Measurements from ENCODE around the gene ANKRD23.

ANKRD23 gene

GRCh38 chr2:96792772-96793749 is 50.8 kb downstream of the ANKRD23 start:
- DNase-seq: no peak

GRCh38 chr2:96789245-96789617 is 54.6 kb downstream of the ANKRD23 start:
- DNase-seq: no peak

- DNase-seq: peak; percentile 21
These were observed 55.2 kb downstream of the ANKRD23 start for GRCh38 chr2:96788442-96789244.
